HCT116 (cell line): ENCODE results near the gene CCNJ. TPM values are rescaled to one million over a fixed set of nuclear protein-coding genes. Genes with fewer than 3 reads are reported as not detected.

Experiments
- ATAC-seq: fragments of 200-7000 bp; cut with Tn5 transposase; 2 replicates; pipeline ENCODE4 v1.9.1; 2020; ENCODE audit warnings: mild to moderate bottlenecking, moderate library complexity
- BruUV-seq: library from RNA; stranded (reverse); fragments of 400-500 nt; replicated peaks from 2 replicates; lab custom pipeline; 2021; lab: Mats Ljungman, UMichigan
- CTCF ChIA-PET: fragments of 300-600 bp; sonication (Branson Sonifier 250); formaldehyde crosslinking; loops from one replicate; lab custom pipeline; 2021; ENCODE audit warnings: antibody characterized with exemption; lab: Charles Lee
- POLR2A ChIA-PET: fragments of 300-600, 350-600 bp; sonication (Branson Sonifier 250); formaldehyde crosslinking; loops from one replicate; lab custom pipeline; 2021; ENCODE audit warnings: antibody characterized with exemption; lab: Charles Lee
- RAD21 ChIA-PET, 2 experiments: fragments of 300-600 bp; sonication (Branson Sonifier 250); formaldehyde crosslinking; loops; one replicate each; lab custom pipeline; 2023; ENCODE audit warnings: low total read pairs in 2 of 2; ENCODE audit not compliant: uncharacterized antibody in 2 of 2, unreplicated experiment in 2 of 2, low non-redundant PET in 1 of 2; lab: Charles Lee
- DNase-seq: peaks from one replicate; pipeline ENCODE4 v3.0.0-alpha.2; 2010; ENCODE audit warnings: low read depth, low spot score
- H2AFZ ChIP-seq: fragments of 200-600 bp; shearing (Covaris generic), sonication (generic); 2 replicates; pipeline ENCODE4 v1.6.1; 2017; ENCODE audit warnings: low read depth, mixed run types, mixed read lengths, antibody characterized with exemption, low read length; ENCODE audit not compliant: poor library complexity, severe bottlenecking
- H3K27ac ChIP-seq: 2 replicates; pipeline ENCODE4 v1.5.1; 2012; ENCODE audit warnings: low read depth, low read length
- H3K27me3 ChIP-seq: fragments of 200-600 bp; sonication (generic); 2 replicates; pipeline ENCODE4 v1.6.1; 2016; ENCODE audit warnings: mixed run types, low read length, mixed read lengths; ENCODE audit not compliant: insufficient read depth
- H3K36me3 ChIP-seq, 2 experiments: fragments of 200-500 bp in 1 of 2; fragments of 200-600 bp in 1 of 2; sonication (Bioruptor generic) in 1 of 2; sonication (generic) in 1 of 2; 2 replicates each; pipeline versions ENCODE4 v1.5.1 to v1.6.1; 2014 to 2016; ENCODE audit warnings: low read length in 2 of 2, inconsistent platforms in 1 of 2, mixed read lengths in 1 of 2, mixed run types in 1 of 2; ENCODE audit not compliant: insufficient read depth in 2 of 2, control insufficient read depth in 1 of 2
- H3K4me1 ChIP-seq, 2 experiments: fragments of 200-600 bp in 1 of 2; sonication (generic) in 1 of 2; 2 replicates each; pipeline versions ENCODE4 v1.5.1 to v1.6.1; 2012 to 2017; ENCODE audit warnings: low read length in 2 of 2, inconsistent platforms in 1 of 2, mild to moderate bottlenecking in 1 of 2, mixed read lengths in 1 of 2, mixed run types in 1 of 2, moderate library complexity in 1 of 2; ENCODE audit not compliant: insufficient read depth in 2 of 2, control insufficient read depth in 1 of 2
- H3K4me2 ChIP-seq: fragments of 200-600 bp; sonication (generic); 2 replicates; pipeline ENCODE4 v1.6.1; 2017; ENCODE audit warnings: mixed run types, low read length, mixed read lengths
- H3K4me3 ChIP-seq, 2 experiments: fragments of 200-600 bp in 1 of 2; sonication (generic) in 1 of 2; replicated peaks in 1 of 2; 2 replicates each; pipeline ENCODE4 v1.5.1; 2011 to 2016; ENCODE audit warnings: low read length in 2 of 2, control low read depth in 1 of 2, low read depth in 1 of 2, mild to moderate bottlenecking in 1 of 2, mixed read lengths in 1 of 2, mixed run types in 1 of 2
- H3K79me2 ChIP-seq: fragments of 200-600 bp; sonication (generic); 2 replicates; pipeline ENCODE4 v1.6.1; 2017; ENCODE audit warnings: mild to moderate bottlenecking, mixed run types, low read length, moderate library complexity, mixed read lengths; ENCODE audit not compliant: insufficient read depth
- H3K9ac ChIP-seq: fragments of 200-600 bp; sonication (generic); 2 replicates; pipeline ENCODE4 v1.6.1; 2016; ENCODE audit warnings: low read length, mixed read lengths
- H3K9me2 ChIP-seq: fragments of 200-600 bp; sonication (generic), shearing (Covaris generic); 2 replicates; pipeline ENCODE4 v1.6.1; 2017; ENCODE audit warnings: mixed run types, mild to moderate bottlenecking, moderate library complexity; ENCODE audit not compliant: insufficient read depth
- H3K9me3 ChIP-seq, 2 experiments: fragments of 200-500 bp in 1 of 2; fragments of 200-600 bp in 1 of 2; sonication (Bioruptor generic) in 1 of 2; sonication (generic) in 1 of 2; 2 replicates each; pipeline ENCODE4 v1.6.1; 2014 to 2017; ENCODE audit warnings: low read length in 2 of 2, mixed read lengths in 2 of 2, inconsistent platforms in 1 of 2, low read depth in 1 of 2, mild to moderate bottlenecking in 1 of 2, mixed run types in 1 of 2, moderate library complexity in 1 of 2; ENCODE audit not compliant: control insufficient read depth in 1 of 2, insufficient read depth in 1 of 2
- H4K20me1 ChIP-seq: fragments of 200-600 bp; sonication (generic), shearing (Covaris generic); 2 replicates; pipeline ENCODE4 v1.6.1; 2017; ENCODE audit warnings: mixed run types, mild to moderate bottlenecking, moderate library complexity; ENCODE audit not compliant: insufficient read depth
- CBX3 ChIP-seq: IDR thresholded peaks from 2 replicates; pipeline ENCODE4 v1.6.1; 2012; ENCODE audit warnings: low read depth
- CEBPB ChIP-seq: IDR thresholded peaks from 2 replicates; pipeline ENCODE4 v1.6.1; 2012; ENCODE audit warnings: low read depth
- EGR1 ChIP-seq: IDR thresholded peaks from 2 replicates; pipeline ENCODE4 v1.6.1; 2012; ENCODE audit warnings: low read depth
- ELF1 ChIP-seq: IDR thresholded peaks from 2 replicates; pipeline ENCODE4 v1.6.1; 2012; ENCODE audit warnings: low read depth, borderline replicate concordance
- EZH2phosphoT487 ChIP-seq: fragments of 200-600 bp; IDR thresholded peaks from 2 replicates; pipeline ENCODE4 v1.6.1; 2018; ENCODE audit warnings: antibody characterized with exemption, borderline replicate concordance
- JUND ChIP-seq: IDR thresholded peaks from 2 replicates; pipeline ENCODE4 v1.6.1; 2012
- POLR2AphosphoS5 ChIP-seq: IDR thresholded peaks from 2 replicates; pipeline ENCODE4 v1.6.1; 2011; ENCODE audit warnings: mild to moderate bottlenecking, low read depth, low read length, moderate library complexity
- REST ChIP-seq: IDR thresholded peaks from 2 replicates; pipeline ENCODE4 v1.6.1; 2012; ENCODE audit warnings: low read depth
- SIN3A ChIP-seq: IDR thresholded peaks from 2 replicates; pipeline ENCODE4 v1.6.1; 2012; ENCODE audit warnings: low read depth
- TCF7L2 ChIP-seq: IDR thresholded peaks from 2 replicates; pipeline ENCODE4 v1.7.0; 2011; ENCODE audit warnings: borderline replicate concordance, inconsistent platforms; ENCODE audit not compliant: insufficient read depth, insufficient read length; ENCODE audit errors: extremely low read depth
- YY1 ChIP-seq: IDR thresholded peaks from 2 replicates; pipeline ENCODE4 v1.6.1; 2011; ENCODE audit warnings: low read length, low read depth, moderate library complexity, mild to moderate bottlenecking; ENCODE audit not compliant: insufficient replicate concordance; ENCODE audit errors: extremely low read depth
- ZBTB33 ChIP-seq: IDR thresholded peaks from 2 replicates; pipeline ENCODE4 v1.6.1; 2011; ENCODE audit warnings: mild to moderate bottlenecking, low read length, moderate library complexity; ENCODE audit not compliant: insufficient replicate concordance; ENCODE audit errors: extremely low read depth
- intact Hi-C: fragments of 100-400 bp; cut with micrococcal nuclease; formaldehyde crosslinking; loops from 2 replicates; pipeline ENCODE4 v1.10.0; 2022
- total RNA-seq: library from RNA; stranded (reverse); gene quantifications from one replicate; pipeline ENCODE4 v1.2.1, GENCODE V29; 2021; ENCODE audit not compliant: unreplicated experiment

CCNJ gene
- total RNA-seq, 1 experiment from 2014 or later, result 12.2 TPM

- TF ChIP-seq EGR1 (0 out of 2 replicates have a peak, but pooled peaks have one; percentile 22), TCF7L2 (no peak), EZH2phosphoT487 (no peak), CEBPB (peak; percentile 54), POLR2AphosphoS5 (peak; percentile 48), ELF1 (peak; percentile 93), REST (no peak), CBX3 (peak; percentile 63; the same call in 1 of the 2 replicates), SIN3A (peak; percentile 44), YY1 (peak; percentile 91), JUND (peak; percentile 25; the same call in 1 of the 2 replicates)
These were observed 46.5 kb downstream of the CCNJ start (continued) for GRCh38 chr10:96089670-96090462.

GRCh38 chr10:96090463-96090800 lies 47.0 kb downstream of the CCNJ start:
- no peaks in the 10 kb centered on the region for H3K79me2 ChIP-seq
- H3K27me3 ChIP-seq, result no peaks in the 10 kb centered on the region
- H3K9me2 ChIP-seq, result no peaks in the 10 kb centered on the region
- peaks cover 0 to 10% of the 10 kb centered on the region in 2 experiments; a peak in 2 of 4 replicates for H3K4me1 ChIP-seq
- H2AFZ ChIP-seq, result no peak overlapping the region
- TSS peak; percentile 98 for BruUV-seq
- no peaks in the 10 kb centered on the region for H4K20me1 ChIP-seq
- H3K27ac ChIP-seq, result peak overlapping the region; percentile 87
- ChIA-PET RAD21 (no interaction called here), CTCF (no interaction called here), POLR2A (interaction anchor here (1.4 to 2.3 kb wide), 2 partner anchors 29 to 40 kb away, joined by 15 to 26 read pairs; partner anchors contain the start of gene ZNF518A)
- intact Hi-C loops, result no loop called here
- H3K4me3 ChIP-seq, result peak overlapping the region; percentile 57 to 63
- TF ChIP-seq REST, result no peak
- no peak for TF ChIP-seq SIN3A
- no peak for TF ChIP-seq CBX3
- no peak for TF ChIP-seq ZBTB33
- TF ChIP-seq EGR1, result no peak
- TF ChIP-seq EZH2phosphoT487, result no peak
- TF ChIP-seq JUND, result no peak
- no peak for DNase-seq
- peak overlapping the region; percentile 65 for H3K9ac ChIP-seq
- H3K9me3 ChIP-seq, result no peaks in the 10 kb centered on the region
- H3K4me2 ChIP-seq, result peak overlapping the region; percentile 67
- peak; percentile 7; the same call in 1 of the 2 replicates for ATAC-seq
- H3K36me3 ChIP-seq, result no peaks in the 10 kb centered on the region
